Activated CD4-positive, alpha-beta T cell treated with anti-CD3 and anti-CD28 coated beads for 1 hour (primary cell): ENCODE measurements around the gene KIAA1217.

Experiments
- DNase-seq: peaks from one replicate; pipeline ENCODE4 v3.0.0-alpha.2; 2020

KIAA1217 gene

GRCh38 chr10:24515481-24515880 is 306.5 kb downstream of the KIAA1217 start:
- DNase-seq, result no peak

- DNase-seq, result no peak
These were observed 309.5 kb downstream of the KIAA1217 start for GRCh38 chr10:24518411-24518810.

GRCh38 chr10:24518981-24519597 is 310.2 kb downstream of the KIAA1217 start:
- DNase-seq, result no peak

- peak; percentile 19 for DNase-seq
These were observed 311.0 kb downstream of the KIAA1217 start for GRCh38 chr10:24519950-24520349.

GRCh38 chr10:24524314-24524713 is 315.4 kb downstream of the KIAA1217 start:
- DNase-seq, result no peak

GRCh38 chr10:24526085-24526649 is 317.2 kb downstream of the KIAA1217 start:
- DNase-seq, result no peak

- DNase-seq, result no peak
These were observed 320.0 kb downstream of the KIAA1217 start for GRCh38 chr10:24528946-24529345.

GRCh38 chr10:24531439-24531838 is 322.5 kb downstream of the KIAA1217 start:
- no peak for DNase-seq

GRCh38 chr10:24533981-24534380 is 325.0 kb downstream of the KIAA1217 start:
- no peak for DNase-seq

GRCh38 chr10:24536636-24537035 is 327.7 kb downstream of the KIAA1217 start:
- DNase-seq, result no peak

- no peak for DNase-seq
These were observed 332.4 kb downstream of the KIAA1217 start for GRCh38 chr10:24541239-24541753.

GRCh38 chr10:24542314-24543270 is 333.7 kb downstream of the KIAA1217 start:
- no peak for DNase-seq

GRCh38 chr10:24544776-24545175 is 335.8 kb downstream of the KIAA1217 start:
- DNase-seq, result no peak

GRCh38 chr10:24545585-24545984 is 336.6 kb downstream of the KIAA1217 start:
- no peak for DNase-seq

- DNase-seq, result no peak
These were observed 341.7 kb downstream of the KIAA1217 start for GRCh38 chr10:24550680-24551079.

- DNase-seq, result no peak
These were observed 342.2 kb downstream of the KIAA1217 start for GRCh38 chr10:24551161-24551560.

- no peak for DNase-seq
These were observed 343.5 kb downstream of the KIAA1217 start for GRCh38 chr10:24552346-24553016.

GRCh38 chr10:24553051-24553612 is 344.2 kb downstream of the KIAA1217 start:
- DNase-seq, result no peak

GRCh38 chr10:24554036-24554435 is 345.1 kb downstream of the KIAA1217 start:
- DNase-seq, result no peak

GRCh38 chr10:24556126-24556749 is 347.3 kb downstream of the KIAA1217 start:
- DNase-seq, result no peak

- no peak for DNase-seq
These were observed 348.1 kb downstream of the KIAA1217 start for GRCh38 chr10:24556750-24557742.
